HPDE6-E6E7 (cell line): ENCODE data around the gene PDE3A.
"Not testable (repeated sequence)": the region's sequence is repeated elsewhere in the genome, so short reads cannot be mapped to it uniquely, and the experiment has no call there.

Experiments used
- DNase-seq: peaks from one replicate; pipeline ENCODE4 v3.0.0; 2011; ENCODE audit warnings: missing footprints; ENCODE audit errors: extremely low spot score

PDE3A gene

GRCh38 chr12:20368114-20368650 lies at the start of gene PDE3A:
PDE3A (plus strand) TSS chr12:20368537; CDS start chr12:20369285, 748 bp downstream.
- DNase-seq = peak; percentile 29

GRCh38 chr12:20319366-20319765 lies 49.0 kb upstream of the PDE3A start:
- DNase-seq = no peak

DNA sequence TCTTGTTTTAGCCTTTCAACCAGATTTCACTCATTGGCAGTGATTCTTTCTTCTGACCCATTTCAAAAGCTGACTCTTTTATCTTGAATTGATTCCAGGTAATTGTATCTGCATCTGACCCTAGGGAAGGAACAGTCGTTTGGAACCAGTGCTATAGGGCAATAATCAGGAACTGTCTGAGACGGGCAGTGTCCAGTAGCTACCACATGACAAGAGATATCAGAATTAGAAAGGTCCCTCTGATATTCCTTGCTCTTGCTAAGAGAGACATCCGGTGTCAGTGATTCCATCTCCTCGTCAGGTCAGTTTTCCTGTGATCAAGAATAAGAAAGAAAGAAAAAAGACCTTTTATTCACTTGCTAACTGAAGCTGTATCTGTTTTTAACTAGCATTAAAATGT lies 47.8 kb upstream of the PDE3A start:
- no peak for DNase-seq

DNA sequence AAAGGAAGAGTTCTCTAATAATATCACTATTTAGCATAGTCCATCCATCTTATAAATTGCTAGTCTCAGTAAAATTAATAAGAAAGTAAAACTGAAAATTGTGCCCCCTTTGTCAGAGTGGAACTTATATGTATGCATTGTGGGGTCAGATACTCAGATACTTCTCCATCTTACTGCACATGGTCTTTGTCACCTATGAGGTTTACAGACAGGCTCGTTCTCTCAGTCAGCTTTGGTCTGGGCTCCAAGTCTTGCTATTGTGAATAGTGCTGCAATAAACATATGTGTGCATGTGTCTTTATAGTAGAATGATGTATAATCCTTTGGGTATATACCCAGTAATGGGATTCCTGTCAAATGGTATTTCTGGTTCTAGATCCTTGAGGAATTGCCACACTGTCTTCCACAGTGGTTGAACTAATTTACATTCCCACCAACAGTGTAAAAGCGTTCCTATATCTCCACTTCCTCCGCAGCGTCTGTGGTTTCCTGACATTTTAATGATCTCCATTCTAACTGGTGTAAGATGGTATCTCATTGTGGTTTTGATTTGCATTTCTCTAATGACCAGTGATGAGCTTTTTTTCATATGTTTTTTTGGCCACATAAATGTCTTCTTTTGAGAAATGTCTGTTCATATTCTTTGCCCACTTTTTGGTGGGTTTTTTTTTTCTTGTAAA lies 37.4 kb upstream of the PDE3A start:
- not testable (repeated sequence) for DNase-seq

DNA sequence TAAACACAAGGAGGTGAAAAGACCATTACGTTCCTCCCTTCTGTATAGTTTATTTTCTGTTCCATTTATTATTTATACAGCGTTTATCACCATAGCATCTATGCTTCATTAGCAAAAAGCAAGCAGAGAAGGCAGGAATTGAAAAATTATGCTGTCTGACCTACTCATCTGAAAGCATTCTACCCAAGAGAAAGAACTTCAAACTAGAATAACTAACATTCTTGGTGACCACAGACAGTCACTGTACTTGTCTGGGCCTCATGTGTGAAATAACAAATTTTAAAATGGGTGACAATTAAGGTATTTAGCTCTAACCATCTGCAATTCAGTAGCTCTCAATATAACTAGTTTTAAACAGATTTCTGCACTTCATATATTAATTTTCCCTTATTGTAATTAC lies 29.3 kb upstream of the PDE3A start:
- no peak for DNase-seq

DNA sequence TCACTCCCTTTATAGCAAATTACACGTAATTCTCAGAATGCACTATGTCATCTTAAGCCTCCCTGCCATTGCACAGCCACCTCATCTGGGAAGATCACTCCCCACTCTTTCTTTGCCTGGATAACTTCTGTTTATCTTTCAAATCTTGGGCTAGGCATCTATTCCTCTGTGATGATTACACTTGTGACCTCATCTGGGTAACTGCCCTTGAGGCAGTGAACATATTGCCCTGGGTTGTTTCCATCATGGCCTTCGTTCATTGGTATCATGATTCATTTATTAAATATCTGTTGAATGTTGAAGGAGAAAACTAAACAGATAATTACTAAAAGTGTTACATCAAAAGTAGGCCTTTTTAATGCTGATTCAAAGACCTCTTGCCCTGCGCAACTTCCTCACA lies 26.2 kb upstream of the PDE3A start:
- no peak for DNase-seq

- no peak for DNase-seq
Measured at GRCh38 chr12:20345866-20346265, 22.5 kb upstream of the PDE3A start.

GRCh38 chr12:20350026-20350425 lies 18.3 kb upstream of the PDE3A start:
- DNase-seq = no peak

GRCh38 chr12:20350495-20350894 lies 17.8 kb upstream of the PDE3A start:
- DNase-seq = no peak

DNA sequence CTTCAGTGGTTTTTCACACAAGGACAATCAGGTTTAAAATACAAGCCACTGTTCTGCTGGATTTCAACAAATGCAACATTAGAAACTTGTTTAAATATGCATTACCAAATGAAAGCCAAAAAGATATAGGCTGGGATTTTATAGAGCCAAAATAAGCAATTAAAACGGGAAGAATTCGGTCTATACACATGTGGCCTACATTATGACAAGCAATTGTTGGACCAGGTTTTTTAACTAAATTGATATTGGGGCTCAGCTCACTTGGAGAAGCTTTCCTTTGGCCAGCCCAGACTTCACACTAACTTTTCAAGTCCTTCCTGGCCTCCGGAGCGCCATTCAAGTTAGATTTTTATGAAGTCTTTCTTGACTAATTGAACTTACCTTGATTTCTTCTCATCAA lies 16.9 kb upstream of the PDE3A start:
- no peak for DNase-seq

DNA sequence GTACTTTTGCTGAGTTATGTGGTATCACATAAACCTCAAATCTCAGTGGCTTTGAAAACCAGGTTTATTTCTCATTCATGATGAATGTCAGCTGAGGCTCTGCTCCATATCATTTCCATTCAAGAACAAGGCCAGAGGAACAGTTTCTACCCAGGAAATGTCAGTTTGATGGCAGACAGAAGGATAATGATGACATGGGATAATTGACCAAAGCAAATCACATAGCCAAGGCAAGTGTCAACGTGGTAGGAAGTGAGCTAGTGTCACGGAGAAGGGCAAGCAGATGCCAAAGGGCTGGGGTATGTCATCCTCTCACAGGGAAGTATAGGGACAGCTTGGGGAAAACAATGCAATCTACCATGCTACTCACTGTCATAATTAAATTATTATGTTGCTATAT lies 12.3 kb upstream of the PDE3A start:
- DNase-seq = no peak

DNA sequence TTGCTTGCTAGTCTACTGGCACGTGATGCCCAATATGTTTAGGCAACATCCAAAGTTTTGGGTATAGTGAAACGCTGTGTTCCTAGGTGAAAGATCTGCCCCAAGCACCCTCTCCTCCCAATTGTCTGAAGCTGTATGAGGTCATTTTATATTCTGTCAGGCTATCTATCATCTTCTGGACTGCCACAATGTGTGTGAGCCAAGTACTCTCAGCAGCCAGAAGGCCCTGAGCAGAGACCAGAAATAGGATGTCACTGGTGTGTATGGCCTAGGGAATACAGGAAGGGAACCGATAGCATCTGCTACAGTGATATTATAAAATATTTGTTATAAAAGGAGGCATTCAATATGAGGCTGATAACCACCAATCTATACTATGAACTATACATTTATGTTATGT lies 7.9 kb upstream of the PDE3A start:
- DNase-seq = no peak

GRCh38 chr12:20361416-20361815 lies 6.9 kb upstream of the PDE3A start:
- DNase-seq = no peak

DNA sequence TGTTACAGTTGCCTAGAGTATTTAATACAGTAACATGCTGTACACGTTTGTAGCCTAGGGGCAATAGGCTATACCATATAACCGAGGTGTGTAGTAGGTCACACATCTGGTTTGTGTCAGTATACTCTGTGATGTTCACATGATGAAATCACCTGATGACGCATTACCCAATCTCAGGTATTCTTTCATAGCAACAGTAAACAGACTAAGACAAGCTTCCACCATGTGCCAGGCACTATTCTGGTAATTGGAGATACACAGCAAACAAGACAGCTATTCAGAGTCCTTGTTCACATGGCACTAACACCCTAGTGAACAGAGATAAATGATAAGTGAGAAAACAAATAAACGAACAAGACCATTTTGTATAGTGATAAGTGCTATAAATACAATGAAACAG lies 3.8 kb upstream of the PDE3A start:
- no peak for DNase-seq

DNA sequence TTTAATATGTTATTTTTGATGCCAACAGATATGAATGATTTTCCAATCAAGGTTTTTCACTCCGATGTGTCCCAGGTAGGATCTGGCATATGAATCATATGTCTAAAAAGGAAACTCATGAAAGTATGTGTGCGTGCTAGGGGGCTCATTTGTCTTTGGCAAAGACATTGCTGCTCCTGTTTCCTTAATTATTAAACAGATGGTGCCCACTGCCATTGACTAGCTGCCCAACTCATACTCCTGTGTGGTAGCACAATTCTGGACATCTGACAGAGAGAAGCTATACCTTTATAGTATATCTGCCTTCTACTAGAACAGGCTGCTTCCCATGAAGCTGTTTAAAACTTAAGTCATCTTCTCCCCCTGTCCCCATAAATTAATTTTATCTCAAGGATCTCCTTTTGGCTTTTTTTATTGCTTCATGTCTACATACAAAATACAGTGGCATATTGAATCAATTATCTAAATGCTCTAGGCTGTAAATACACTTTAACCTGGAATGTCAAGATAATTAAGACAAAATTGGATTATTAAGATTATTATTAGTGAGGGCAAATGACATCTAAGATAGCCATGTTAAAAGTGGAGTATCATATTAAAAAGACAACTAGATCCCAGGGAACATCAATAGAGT lies 1.4 kb upstream of the PDE3A start:
- no peak for DNase-seq

GRCh38 chr12:20367583-20368113 lies 689 bp upstream of the PDE3A start:
- no peak for DNase-seq

- DNase-seq = no peak
Measured at GRCh38 chr12:20368651-20369304, 441 bp downstream of the PDE3A start.

GRCh38 chr12:20369305-20370013 lies 1.1 kb downstream of the PDE3A start:
- no peak for DNase-seq

GRCh38 chr12:20370014-20370386 lies 1.7 kb downstream of the PDE3A start:
- DNase-seq = no peak

DNA sequence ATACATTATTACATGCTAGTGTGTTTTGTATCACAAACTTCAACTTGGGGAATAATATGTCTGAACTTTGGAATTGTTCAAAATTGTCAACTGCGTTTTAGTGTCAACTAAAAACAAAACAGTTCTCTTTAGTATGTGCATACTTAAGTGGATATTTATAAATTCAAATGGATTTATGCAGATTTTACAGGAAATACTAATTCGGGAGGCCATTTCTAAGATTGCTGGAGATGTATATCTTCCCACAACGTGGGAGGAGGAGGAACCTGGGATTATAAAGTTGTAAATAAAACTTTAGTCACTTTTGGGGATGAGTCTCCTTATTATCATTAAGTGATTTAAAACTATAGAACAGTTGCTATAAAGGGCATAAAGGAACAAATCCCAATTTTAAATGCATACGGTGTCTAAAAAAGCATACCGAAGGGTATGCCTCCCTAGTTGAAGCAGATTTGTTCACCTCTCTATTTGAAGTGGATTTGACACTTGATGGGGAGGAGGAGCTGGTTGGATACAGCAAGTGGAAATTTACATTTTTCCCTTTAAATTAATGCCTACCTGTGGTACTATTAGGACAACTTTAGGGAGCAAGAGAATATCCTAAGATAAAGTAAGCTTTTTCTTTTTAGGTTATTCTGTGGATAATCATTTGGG lies 2.7 kb downstream of the PDE3A start:
- no peak for DNase-seq

DNA sequence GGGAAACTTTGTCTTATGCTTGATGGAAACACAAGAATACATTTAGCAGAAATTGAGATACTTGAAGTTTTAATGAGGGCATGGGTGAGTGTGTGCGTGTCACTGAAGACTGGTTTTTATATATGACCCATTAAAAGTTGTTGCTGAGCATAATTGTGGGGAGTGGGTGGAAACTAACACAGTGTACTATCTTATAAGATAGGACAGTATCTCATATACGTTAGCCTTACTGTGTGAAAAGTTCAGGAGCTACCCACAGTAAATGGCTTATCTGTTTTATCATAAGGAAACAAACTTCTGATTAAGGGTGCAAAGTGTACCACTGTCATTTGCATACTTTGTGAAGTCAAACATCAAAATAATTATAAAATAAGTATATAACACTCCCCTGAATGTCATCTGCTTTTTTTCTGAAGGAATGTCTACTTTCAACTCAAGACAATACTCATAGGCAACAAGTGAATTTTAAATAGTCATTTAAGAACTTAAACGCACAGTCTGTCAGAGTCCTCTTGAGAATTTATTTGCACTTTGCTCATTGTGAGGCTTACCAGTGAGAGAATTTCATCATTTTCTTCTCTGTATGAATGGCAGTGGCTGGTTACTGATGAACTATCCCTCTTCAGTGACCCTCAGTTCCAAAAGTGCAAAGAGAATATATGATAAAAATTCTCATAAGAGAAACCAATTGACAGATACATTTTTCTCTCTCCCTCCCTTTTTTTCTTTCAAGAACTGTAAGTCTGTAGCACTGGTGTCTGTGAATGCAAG lies 4.2 kb downstream of the PDE3A start:
- no peak for DNase-seq
